GM13976 (cell line): ENCODE measurements around the gene TPRG1L.

Experiments used
- DNase-seq: peaks from one replicate; pipeline ENCODE4 v3.0.0; 2012; ENCODE audit warnings: low spot score
- in situ Hi-C: fragments of 300-500 bp; cut with MboI; formaldehyde crosslinking; loops from one replicate; pipeline ENCODE4 v1.12.0; 2022; ENCODE audit warnings: low sequenced_read_pairs, mixed read lengths, inconsistent platforms; ENCODE audit not compliant: unreplicated experiment
- TF ChIP-seq, protein P1 (sequence below): IDR thresholded peaks from 2 replicates; pipeline ENCODE4 v1.5.1; 2012; ENCODE audit warnings: borderline replicate concordance, mild to moderate bottlenecking; ENCODE audit not compliant: insufficient read depth; ENCODE audit errors: extremely low read depth, missing control alignments, control extremely low read depth

Gene TPRG1L

DNA sequence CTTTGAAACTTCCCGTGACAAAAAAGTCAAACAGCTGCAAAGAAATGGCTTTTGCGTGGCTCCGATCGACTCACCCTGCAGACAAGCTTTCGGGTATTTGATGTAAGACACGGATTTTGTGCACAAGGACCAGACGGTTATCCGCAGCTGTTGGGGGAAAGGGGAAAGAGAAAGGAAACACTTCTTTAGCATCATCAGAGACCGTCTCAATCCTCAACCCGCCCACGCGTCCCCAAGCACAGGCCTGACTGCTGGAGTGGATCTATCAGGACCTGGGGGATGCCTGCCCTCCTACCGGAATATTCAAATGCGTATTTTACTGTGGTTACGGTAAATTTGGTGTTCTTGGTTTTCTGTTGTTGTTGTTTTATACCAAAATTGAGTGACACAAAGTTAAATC, 13.9 kb downstream of the TPRG1L start:
- TF ChIP-seq, protein P1, sequence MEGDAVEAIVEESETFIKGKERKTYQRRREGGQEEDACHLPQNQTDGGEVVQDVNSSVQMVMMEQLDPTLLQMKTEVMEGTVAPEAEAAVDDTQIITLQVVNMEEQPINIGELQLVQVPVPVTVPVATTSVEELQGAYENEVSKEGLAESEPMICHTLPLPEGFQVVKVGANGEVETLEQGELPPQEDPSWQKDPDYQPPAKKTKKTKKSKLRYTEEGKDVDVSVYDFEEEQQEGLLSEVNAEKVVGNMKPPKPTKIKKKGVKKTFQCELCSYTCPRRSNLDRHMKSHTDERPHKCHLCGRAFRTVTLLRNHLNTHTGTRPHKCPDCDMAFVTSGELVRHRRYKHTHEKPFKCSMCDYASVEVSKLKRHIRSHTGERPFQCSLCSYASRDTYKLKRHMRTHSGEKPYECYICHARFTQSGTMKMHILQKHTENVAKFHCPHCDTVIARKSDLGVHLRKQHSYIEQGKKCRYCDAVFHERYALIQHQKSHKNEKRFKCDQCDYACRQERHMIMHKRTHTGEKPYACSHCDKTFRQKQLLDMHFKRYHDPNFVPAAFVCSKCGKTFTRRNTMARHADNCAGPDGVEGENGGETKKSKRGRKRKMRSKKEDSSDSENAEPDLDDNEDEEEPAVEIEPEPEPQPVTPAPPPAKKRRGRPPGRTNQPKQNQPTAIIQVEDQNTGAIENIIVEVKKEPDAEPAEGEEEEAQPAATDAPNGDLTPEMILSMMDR = no peak
- in situ Hi-C loops = no loop called here
- no peak for DNase-seq

DNA sequence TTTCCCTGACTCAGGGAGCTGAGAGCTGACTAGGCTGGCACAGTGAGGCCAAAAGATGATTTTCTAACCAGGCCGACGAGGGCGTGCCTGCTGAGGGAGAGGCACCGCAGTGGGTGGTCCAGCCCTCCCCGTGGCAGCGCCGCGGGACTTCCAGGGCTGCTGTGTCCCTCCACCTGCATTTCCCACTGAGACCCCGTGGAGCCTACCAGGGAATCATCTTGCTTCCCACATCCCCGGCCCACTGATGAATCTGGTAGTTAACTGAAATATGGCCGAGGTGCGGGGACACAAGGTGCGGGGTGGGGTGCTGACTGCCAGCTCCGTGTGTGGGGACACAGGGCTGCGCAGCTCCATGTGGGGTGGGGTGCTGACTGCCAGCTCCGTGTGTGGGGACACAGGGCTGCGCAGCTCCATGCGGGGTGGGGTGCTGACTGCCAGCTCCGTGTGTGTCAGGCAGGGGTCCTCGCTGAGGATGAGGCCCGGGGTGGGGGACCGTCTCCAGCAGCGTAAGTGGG, 14.6 kb downstream of the TPRG1L start:
- DNase-seq = no peak
- TF ChIP-seq, protein P1 = no peak
- in situ Hi-C loops = no loop called here

DNA sequence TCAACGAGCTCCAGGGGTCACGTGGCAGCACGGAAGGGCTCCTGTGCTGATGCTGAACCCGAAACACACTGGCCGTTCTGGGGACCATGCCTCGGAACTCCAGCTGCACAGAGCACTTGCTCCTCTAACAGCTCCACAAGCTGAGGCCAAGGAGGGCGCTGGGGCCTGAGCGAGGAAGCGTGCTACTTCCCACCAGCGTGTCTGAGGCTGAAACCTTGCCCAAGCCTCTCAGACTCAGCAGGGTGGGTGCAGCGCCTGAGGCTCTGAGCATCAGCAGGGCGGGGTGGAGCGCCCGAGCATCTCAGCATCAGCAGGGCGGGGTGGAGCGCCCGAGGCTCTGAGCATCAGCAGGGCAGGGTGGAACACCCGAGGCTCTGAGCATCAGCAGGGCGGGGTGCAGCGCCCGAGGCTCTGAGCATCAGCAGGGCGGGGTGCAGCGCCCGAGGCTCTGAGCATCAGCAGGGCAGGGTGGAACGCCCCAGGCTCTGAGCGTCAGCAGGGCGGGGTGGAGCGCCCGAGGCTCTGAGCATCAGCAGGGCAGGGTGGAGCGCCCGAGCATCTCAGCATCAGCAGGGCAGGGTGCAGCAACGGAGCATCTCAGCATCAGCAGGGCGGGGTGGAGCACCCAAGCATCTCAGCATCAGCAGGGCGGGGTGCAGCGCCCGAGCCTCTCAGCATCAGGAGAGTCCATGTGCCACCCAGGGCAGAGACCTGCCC, 15.5 kb downstream of the TPRG1L start:
- TF ChIP-seq, protein P1 = no peak
- DNase-seq = no peak
- in situ Hi-C loops = no loop called here

DNA sequence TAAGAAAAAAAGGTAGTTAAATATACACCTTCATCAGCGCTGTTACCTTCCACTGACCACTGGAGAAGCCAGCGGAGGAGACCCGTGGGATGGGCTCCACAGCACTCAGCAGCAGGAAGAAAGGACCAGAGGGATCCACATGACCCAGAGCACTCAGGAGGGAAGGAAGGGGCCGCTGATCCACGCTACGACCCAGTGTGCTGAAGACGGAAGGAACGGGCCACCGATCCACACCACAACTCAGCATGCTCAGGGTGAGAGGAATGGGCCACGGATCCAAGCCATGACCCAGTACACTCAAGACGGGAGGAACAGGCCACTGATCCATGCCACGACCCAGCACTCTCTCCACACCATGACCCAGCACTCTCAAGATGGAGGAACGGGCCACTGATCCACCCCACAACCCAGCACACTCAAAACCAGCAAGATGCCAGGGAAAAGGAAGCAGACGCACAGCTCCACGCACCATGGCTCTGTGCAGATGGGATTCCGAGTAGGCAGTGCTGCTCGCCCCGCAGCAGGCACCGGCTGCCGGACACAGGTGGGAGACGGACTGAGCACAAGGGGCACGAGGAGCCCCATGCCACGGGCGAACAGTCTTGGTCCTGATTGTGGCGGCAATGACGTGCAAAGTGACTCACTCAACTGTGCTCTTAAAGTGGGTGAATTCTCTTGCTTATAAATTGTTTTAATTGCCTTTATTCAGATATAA, 16.4 kb downstream of the TPRG1L start:
- TF ChIP-seq, protein P1 = no peak
- in situ Hi-C loops = no loop called here
- no peak for DNase-seq

DNA sequence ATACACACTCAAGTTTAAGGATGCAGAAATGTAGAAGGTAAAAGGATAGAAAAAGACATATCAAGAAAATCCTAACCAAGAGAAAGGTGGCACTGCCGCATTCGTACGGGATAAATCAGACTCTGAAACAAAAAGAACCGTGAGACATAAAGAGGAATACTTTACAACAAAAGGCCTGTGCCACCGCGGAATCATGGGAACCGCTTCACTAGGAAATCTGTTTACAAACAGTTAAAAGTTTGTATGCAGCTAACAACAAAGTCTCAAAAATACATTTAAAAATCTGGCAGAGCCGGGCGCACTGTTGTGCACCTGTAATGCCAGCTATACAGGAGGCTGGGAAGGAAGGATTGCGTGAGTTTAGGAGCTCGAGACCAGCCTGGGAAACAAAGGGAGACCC, 17.0 kb downstream of the TPRG1L start:
- DNase-seq = no peak
- in situ Hi-C loops = no loop called here
- TF ChIP-seq, protein P1 = no peak

DNA sequence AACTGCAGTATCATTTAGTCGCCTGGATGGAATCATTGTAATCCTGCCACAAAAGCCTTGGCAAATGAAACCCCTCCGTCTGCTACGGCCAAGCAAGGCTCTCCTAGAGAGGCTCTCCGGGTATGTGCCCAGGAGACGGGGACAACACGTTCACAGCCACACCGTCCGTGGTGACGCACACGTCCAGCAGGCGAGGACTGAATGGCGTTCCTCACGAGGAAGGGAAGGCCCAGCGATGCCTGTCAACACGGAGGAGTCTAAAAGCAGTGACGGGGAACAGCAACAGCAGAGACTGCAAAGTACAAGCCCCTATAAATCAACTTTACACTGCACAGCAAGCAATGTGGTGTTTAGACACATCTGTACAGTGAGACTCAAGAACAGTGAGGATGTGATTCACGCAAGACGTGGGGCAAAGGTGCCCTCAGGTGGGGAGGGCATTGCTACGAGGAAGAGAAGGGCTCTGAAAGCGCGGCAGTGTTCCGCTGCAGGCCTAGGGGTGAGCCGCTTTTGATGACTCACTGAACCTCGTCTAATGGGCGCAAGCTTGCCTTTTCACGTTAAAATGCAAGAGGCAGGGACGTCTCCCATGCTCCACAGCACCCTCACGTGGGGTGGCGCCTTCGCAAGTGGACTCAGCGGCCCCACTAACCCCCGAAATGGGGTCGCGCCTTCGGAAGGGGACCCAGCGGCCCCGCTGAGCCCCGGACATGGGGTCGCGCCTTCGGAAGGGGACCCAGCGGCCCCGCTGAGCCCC, 18.3 kb downstream of the TPRG1L start:
- no peak for DNase-seq
- TF ChIP-seq, protein P1 = no peak
- in situ Hi-C loops = no loop called here
